ENCODE data around the gene RPGRIP1L.

The RPGRIP1L gene

DNA sequence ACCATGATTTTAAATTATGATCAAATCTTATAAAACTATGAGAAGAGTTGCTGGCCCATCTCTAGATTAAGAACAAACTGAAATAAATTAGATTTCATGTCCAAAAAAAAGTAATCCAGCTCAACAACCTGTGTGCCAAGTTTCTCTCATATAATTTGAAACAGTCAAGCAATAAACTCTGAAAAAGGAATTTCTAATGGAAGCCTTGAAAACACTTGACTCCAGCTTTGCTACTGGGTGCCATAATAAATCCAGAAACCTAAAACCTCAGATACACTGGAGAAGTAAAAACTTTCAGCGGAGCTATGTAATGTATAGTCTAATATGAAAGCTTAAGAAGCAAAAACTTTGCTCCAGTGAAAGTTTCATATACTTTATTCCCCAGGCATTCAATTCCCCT, 25.5 kb downstream of the RPGRIP1L start:
- TF ChIP-seq, protein P1, sequence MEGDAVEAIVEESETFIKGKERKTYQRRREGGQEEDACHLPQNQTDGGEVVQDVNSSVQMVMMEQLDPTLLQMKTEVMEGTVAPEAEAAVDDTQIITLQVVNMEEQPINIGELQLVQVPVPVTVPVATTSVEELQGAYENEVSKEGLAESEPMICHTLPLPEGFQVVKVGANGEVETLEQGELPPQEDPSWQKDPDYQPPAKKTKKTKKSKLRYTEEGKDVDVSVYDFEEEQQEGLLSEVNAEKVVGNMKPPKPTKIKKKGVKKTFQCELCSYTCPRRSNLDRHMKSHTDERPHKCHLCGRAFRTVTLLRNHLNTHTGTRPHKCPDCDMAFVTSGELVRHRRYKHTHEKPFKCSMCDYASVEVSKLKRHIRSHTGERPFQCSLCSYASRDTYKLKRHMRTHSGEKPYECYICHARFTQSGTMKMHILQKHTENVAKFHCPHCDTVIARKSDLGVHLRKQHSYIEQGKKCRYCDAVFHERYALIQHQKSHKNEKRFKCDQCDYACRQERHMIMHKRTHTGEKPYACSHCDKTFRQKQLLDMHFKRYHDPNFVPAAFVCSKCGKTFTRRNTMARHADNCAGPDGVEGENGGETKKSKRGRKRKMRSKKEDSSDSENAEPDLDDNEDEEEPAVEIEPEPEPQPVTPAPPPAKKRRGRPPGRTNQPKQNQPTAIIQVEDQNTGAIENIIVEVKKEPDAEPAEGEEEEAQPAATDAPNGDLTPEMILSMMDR (IDR thresholded peaks at IDR 0.05; ENCODE audit: extremely low read depth, missing control alignments): no peak
- DNase-seq (ENCODE audit: low spot score): no peak

DNA sequence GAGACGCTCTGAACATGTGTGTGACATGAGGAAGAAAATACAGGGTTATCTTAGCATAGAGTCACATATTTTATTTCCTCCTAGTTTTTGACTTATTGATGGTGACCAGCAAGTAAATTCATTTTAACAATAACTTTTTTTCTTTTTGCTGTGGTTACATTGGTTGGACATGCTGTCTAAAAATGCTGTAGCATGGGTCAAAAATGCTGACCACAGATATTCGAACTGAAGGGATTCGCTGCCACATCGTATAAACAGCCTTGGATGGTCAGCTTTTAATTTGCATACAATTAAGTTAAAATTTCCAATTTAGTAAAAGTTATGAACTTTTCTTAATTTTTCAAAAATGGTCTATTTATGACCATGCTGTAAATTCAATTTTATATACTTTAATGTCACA, 30.5 kb downstream of the RPGRIP1L start:
- no peak for DNase-seq (ENCODE audit: low spot score)
- TF ChIP-seq, protein P1 (IDR thresholded peaks at IDR 0.05; ENCODE audit: extremely low read depth, missing control alignments): no peak

DNA sequence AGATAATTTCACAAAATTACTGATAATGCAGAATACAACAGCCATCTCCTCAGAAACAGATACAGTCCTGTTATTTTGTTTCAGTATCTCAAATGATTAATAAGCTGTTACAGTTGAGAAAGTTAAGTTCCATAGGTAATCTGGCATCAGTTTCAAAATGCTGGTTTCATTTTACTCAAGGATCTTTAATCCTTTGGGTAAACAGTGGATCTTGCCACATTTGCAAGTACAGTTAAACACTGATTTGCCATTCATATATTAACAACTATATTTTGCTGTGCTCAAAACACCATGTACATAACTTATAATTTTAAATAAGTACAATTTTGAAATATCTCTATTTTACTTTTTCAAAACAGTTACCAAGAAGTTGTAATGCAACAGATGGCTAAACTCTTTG, 31.2 kb downstream of the RPGRIP1L start:
- no peak for DNase-seq (ENCODE audit: low spot score)
- TF ChIP-seq, protein P1 (IDR thresholded peaks at IDR 0.05; ENCODE audit: extremely low read depth, missing control alignments): no peak

DNA sequence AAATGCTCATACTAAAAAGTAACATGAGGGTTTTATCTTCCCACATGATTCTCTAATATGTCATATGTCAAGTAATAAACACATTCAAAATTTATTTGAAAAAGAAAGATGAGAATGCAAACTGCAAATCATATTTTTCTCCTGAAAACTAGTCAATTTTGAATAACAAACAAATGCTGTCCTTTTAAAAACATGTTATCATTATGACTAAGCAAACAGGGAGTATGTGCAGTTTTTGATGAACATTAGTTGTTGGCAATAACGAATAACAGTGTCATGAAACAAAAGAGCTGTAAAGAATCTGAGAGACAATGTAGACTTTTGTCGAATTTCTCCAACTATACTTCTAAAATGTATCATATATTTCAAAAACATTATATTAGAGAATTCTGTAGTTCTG, 34.8 kb downstream of the RPGRIP1L start:
- TF ChIP-seq, protein P1 (IDR thresholded peaks at IDR 0.05; ENCODE audit: extremely low read depth, missing control alignments): no peak
- DNase-seq (ENCODE audit: low spot score): no peak

DNA sequence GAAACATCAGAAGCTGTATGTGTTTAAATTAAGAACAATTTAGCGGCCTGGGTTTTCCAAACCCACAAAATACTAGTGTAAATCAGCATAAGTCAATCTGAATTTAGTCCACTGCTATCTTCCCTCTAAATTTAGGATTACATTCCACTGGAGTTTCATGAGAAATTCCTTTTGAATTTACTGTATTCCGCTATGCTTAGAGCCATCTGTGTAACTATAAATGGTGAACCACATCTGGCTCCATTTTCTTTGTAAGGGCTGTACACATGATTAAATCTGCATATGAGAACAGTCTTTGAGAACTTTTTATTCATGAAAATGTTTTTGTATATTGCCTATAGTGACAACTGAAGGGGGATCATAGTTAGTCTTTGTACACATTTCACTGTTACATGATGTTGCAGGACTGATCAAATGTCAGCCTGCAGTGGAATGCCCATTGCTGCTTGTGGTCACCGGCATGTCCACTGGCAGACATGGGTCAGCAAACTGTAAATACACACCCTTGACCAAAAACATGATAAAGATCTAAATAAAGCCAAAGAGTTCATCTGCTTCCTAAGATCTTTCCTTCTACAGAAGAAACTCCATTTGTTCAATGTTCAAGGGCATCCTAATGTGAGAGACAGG, 36.8 kb downstream of the RPGRIP1L start:
- DNase-seq (ENCODE audit: low spot score): no peak
- TF ChIP-seq, protein P1 (IDR thresholded peaks at IDR 0.05; ENCODE audit: extremely low read depth, missing control alignments): no peak

DNA sequence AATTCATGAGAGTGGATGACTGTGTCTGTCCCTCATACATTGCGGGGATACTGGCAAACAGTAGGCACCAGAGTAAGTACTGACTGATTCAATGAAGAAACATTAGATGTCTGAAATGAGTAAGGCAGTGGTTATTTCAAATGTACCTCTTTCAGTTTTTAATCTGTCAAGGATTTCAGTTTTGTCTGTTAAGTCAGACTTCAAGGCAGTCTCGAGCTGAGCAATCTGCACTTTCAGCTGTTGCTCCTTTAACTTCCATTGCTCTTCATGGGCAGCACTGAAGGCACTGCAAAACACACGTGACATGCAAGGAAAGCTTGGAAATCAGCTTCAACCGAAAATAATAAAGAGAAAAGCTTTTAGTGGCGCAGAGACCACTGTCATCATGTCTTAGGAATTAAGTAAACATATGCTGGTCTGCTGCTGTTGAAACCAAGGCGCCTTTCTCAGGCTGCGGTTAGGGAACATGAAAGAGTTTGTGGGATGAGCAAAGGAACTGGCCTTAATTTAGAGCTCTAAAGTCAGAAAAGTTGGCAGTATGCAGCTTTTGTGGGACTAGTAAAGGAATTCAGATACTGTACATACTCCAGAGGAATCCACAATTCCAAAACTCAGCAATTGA, 38.8 kb downstream of the RPGRIP1L start:
- DNase-seq (ENCODE audit: low spot score): peak; percentile 11
- TF ChIP-seq, protein P1 (IDR thresholded peaks at IDR 0.05; ENCODE audit: extremely low read depth, missing control alignments): no peak

DNA sequence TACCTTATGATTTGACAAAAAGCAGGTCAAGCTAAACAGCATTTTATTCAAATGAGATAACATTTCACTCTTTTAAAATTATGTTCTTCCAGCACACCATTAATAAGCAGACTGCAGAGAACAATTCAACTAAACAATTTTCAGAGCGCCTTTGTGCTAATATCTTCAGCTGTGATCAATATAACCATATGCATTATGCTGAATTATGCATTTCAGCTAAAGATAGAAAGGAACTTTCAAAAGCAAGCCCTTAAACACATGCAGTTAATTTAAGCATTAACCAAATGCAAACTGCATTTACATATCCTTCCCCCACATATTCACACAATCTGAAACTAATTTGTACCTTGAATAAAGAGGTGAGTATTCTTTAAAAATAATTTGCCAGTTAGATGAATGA, 41.6 kb downstream of the RPGRIP1L start:
- TF ChIP-seq, protein P1 (IDR thresholded peaks at IDR 0.05; ENCODE audit: extremely low read depth, missing control alignments): no peak
- no peak for DNase-seq (ENCODE audit: low spot score)
